Fibroblast of skin of left quadriceps (primary cell): Measurements from ENCODE around the gene NR2F2.

Experiments
- DNase-seq, 2 experiments: peaks; one replicate each; pipeline ENCODE4 v3.0.0-alpha.2; 2013; ENCODE audit warnings: low read depth in 2 of 2

NR2F2 gene

DNA sequence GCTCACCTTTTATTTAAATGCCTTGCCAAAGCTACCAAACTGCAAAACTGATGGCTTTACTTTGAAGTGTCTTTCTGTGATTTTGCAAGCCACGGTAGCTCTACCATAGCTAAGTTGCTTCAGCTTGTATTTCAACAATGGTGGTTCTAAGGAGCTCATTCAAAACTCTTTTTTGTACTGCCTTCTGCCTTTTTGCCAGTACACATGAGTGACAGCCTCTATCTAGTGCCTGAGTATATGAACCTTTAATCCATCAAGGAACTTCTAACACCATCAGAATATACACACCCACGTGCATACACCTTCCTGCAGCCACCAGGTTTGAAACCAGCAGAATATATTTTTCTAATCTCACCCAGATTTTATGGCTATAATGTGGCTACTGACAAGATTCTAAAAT, 10.4 kb upstream of the NR2F2 start:
- DNase-seq: no peak

DNA sequence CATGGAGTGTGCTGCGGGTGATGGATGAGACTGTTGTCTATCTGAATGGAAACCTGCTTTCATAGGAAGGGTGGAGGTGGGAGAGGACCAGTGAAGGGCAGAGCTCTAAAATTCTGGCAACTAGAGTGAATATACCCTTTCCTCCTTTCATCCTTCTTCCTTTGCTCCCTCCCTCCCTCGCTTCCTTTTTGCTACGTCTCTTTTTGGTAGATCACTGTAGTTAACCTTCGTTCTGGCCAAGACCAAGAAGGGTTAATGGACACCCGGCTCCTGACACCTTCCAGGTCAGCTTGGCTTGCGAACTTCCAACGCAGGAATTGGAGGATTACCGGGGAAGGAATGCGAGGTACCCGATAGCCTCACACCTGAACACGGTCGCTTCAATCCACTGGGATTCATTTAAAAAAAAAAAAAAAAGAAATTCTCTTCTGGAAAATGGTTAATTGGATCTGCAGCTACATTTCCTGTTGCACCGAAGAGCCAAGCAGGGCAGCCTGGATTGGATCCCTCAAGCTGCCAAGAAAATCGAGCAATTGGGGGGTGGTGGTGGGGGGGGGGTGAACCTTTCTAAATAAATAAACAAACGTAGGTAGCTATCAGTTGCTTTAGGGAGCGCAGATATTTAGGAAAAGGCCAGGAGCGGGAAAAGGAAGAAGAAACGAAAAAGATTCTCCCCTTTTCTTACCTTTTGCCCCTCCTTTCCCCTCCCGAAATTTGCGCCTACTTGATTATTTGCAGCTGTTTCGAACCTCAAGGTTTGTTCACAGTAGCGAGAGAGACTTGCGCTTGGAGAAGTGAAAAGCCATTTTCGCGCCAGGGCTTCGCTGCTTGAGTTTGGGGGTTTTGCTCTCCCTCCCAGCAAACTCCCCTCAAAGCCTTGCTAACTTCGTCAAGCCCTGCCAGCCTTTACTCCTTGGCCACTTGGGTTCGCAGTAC, 9.5 kb upstream of the NR2F2 start:
- no peak for DNase-seq

- DNase-seq: no peak
These were observed 8.6 kb upstream of the NR2F2 start for GRCh38 chr15:96321639-96322535.

GRCh38 chr15:96322536-96323318, 7.8 kb upstream of the NR2F2 start:
- no peak for DNase-seq

DNA sequence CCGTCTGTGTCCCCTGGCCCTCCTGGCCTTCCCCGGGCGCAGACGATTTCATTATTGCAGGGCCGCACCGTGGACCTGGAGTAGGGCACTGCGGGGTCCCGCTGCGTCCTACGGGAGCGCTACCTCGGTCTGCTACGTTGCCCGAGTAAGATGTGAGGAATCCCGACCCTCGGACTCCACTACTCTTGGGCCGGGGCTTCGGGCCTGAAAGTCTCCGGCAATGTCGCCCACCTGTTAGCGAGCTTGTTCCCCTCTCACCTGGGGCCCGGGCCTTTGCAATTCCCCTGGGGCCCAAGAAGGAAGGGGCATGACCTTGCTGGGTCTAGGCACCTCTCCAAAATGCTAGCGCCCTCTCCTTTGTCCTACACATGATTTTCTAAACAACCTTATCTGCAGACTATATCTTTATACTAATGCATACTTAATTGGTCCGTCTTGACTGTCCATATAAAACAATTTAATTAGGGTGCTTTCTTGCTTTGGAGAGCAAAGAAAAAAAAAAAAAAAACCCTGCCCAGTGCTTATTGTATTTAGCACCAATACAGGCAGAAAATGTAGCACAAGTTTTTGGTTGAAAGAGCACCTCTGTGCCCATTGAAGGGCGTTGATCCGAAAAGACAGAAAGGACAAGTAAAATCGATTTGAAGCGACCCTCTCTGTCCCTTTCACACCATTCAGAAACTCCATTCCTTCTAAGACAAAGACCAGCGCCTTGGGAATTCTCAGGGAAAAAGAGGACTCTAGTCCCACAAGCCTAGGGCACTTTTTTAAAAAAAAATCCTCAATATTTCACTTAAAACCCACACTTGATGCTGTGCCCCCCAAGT, 7.0 kb upstream of the NR2F2 start:
- no peak for DNase-seq

DNA sequence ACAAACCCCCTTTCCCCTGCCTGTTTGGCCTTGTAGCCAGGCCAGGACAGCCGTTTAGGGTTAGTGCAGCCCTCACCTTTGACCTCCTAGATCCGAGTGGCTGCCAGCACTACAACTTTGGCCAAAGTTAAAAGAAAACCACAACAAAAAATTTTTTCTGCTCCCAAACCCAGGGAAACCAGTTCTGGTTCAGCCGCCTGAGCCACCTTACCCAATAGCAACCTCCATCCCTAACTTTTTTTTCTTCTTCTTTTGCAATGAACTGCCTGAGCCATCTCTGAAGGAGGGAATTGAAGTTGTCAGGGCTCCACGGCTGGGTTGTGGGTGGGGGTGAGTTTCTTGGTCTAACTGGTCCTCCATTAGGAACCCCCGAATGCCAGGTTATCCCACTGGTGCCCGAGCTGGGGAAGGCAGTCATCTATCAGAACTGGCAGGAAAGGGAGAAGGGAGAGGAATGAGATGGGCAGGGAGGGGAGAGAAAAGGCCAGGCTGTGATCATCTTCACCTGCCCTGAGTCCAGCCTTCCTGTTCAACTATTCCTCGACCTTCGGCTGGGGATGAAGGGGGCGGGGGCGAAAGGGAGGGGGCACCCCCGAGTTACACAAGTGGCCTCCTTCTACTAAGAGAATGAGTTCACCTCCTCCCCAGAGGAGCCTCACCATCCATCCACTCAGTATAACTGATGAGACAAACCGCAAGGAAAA, 6.2 kb upstream of the NR2F2 start:
- no peak for DNase-seq

DNA sequence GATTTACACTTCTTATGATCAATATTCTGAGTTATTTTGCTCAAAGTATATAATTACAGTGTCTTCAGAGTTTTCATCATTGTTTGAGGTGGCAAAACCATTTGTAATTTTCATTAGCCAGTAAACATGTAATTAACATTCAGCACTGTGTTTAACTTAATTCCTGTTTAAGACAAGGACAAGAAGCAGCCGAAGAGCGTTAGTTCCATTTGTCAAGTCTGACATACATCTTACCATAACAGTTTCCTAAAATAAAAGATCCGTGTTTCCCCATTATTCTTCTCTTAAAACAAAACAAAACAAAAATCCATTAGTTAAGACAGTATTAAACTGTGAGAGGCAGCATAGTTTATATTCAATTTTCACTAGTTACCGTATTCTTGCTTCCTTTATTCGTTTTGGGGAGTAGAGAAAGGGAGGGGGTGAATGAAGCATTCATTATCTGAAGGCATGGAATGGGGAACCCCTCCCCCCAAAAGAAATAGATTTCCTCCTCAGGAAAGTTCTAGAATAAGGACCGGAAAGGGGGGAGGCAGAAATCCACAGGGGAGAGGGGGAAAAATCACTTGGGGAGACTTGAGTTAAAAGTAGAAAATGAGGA, 5.5 kb upstream of the NR2F2 start:
- DNase-seq: no peak

DNA sequence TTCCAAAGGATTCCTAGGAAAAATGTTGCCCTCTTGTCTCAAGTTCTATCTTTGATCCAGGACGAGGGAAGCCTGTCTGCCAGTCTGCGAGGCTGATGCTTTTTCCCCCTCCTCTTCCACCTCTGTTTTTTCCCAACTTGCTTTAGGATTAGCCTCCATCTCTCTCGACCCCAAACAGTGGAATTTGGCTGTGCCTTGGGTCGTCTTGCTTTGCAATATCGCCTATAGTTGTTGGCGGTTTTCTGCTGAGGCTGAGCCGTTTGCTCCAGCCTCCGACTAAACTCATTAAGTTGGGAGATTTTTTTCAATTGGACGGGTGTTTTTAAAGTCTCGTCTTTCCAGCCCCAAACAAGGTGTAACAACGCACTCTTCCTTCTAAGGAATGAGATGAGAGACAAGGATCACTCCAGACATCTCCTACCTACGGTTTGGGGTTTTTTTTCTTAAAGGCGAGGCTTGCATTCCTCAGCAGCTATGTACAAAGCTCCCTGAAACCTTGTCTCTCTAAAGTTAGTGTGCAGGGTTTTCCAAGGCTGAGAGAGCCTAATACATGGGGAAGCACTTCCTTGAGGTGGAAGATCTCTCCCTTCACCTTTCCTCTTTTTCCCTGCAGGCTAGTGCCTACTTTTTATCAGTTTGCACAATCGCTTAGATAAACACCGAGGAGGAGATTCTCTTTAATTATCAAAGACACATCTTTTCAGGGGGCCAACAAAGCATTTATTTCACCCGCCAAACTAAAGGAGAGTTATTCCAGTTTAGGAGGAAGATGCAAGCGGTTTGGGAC, 4.8 kb upstream of the NR2F2 start:
- DNase-seq: no peak

DNA sequence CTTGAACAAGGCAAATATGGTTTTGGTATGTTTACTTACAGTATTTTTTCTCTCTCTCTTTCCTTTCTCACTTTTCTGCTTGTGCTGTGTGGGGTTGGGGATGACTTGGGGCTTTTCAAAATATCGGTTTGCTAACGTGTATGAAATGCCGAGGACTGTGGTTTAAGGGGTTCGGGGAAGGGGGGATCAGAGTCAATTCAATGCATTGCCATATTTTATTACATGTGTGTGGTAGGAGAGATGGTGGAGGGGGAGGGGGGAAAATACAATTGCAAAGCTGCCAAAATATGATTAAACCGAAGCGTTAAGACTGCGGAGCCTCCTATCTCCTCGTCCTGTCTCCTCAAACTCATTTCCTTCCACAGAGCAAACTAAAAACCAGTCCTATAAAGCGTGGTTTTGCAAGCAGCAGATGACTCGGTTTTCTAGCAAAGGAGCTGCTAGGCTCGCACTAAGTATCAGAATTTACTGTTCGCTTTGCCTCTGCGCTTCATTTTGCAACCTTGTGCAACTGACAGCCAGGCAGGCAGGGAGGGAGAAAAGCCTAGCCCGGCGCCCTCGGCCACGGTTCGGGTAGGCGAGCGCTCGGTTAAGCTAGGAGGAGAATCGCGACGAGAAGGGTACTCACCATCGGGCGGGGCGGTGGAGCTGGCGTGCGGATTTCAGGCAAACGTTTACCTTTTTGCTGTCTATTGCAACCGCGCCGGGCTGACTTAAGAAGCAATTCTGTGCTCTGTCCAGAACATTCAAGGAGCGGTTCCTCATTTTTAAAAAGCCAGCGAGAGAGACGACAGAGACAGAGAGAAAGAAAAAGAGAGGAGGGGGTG, 4.0 kb upstream of the NR2F2 start:
- no peak for DNase-seq

GRCh38 chr15:96327155-96327741, 3.3 kb upstream of the NR2F2 start:
- peak; percentile 83 to 85 for DNase-seq

DNA sequence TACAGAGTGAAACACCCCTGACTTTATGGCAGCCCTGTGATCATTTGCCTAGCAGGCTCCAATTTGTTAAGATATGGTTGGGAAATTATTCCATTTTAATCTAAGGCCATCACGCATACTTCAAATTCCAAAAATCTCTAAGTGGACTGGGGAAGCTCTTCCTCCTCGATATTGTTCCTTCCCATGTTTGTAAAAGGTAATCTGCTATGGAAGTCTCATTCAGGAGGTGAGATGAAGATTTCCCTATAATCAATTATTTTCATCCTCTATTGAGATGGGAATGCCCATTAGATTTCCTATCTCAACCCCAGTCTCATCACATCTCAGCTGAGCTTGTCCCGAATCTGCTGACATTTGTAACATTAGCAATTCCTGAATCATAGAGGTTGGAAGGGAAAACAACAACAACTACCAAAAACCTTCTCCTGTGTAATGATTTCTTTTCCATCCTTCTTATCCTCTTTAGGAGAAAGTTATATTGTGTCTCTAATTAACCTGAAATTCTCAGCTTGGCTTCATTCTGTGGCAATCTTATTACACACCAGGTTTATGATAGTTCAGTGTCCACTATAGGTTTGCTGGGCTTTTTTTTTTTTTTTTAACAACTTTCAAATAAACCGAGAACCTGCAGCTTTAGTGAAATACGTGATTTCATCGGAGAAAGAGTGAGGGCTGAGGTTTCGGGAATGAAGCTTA, 2.2 kb upstream of the NR2F2 start:
- DNase-seq: no peak

DNA sequence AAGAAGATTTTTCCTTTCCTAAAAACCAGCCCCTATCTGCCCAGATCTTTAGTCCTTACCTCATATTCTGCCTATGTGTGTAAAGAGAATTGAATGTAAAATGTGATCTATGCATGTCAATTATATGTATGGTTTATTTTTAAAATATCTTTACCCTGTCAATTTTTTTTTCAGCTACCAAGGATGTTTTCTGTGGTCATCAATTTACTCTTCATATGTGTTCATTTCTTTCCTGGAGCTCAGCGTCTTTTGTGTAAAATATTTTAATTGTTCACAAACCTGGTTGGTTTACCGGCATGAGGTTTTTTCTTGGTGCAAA, 1.7 kb upstream of the NR2F2 start:
- no peak for DNase-seq

- no peak for DNase-seq
These were observed 1.0 kb upstream of the NR2F2 start for GRCh38 chr15:96329403-96329981.

GRCh38 chr15:96330064-96330449, 443 bp upstream of the NR2F2 start:
- peak; percentile 67 to 75 for DNase-seq

- no peak for DNase-seq
These were observed 844 bp downstream of the NR2F2 start for GRCh38 chr15:96331144-96331944.

DNA sequence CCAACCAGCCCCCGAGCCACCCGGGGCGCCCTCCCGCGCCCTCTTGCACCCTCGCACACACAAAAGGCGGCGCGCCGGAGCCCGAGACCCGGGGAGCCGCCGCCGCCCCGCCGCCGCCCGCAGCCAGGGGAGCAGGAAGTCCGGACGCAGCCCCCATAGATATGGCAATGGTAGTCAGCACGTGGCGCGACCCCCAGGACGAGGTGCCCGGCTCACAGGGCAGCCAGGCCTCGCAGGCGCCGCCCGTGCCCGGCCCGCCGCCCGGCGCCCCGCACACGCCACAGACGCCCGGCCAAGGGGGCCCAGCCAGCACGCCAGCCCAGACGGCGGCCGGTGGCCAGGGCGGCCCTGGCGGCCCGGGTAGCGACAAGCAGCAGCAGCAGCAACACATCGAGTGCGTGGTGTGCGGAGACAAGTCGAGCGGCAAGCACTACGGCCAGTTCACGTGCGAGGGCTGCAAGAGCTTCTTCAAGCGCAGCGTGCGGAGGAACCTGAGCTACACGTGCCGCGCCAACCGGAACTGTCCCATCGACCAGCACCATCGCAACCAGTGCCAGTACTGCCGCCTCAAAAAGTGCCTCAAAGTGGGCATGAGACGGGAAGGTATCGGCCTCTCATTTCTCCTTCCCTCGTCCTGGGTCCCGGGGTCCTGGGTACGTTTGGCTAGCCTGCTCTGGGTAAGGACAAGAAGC, 1.6 kb downstream of the NR2F2 start:
- DNase-seq: no peak
